Stimulated activated CD8-positive, alpha-beta memory T cell treated with anti-CD3 and anti-CD28 coated beads, Interleukin-4, amount 100 ng/mL, for 24 hours (primary cell): ENCODE data around the gene ZBTB7C.

Experiments used
- DNase-seq: peaks from one replicate; pipeline ENCODE4 v3.0.0-alpha.2; 2020; ENCODE audit warnings: low read depth

Gene ZBTB7C

GRCh38 chr18:48254077-48254602 lies 155.0 kb downstream of the ZBTB7C start:
- no peak for DNase-seq

GRCh38 chr18:48252525-48252924 lies 156.7 kb downstream of the ZBTB7C start:
- no peak for DNase-seq

GRCh38 chr18:48250918-48251317 lies 158.3 kb downstream of the ZBTB7C start:
- DNase-seq = no peak

- no peak for DNase-seq
These were observed 158.7 kb downstream of the ZBTB7C start for GRCh38 chr18:48250362-48250907.

- no peak for DNase-seq
These were observed 159.3 kb downstream of the ZBTB7C start for GRCh38 chr18:48249854-48250253.

GRCh38 chr18:48244530-48244929 lies 164.7 kb downstream of the ZBTB7C start:
- DNase-seq = no peak

- no peak for DNase-seq
These were observed 170.5 kb downstream of the ZBTB7C start for GRCh38 chr18:48238636-48239035.

GRCh38 chr18:48238206-48238605 lies 171.0 kb downstream of the ZBTB7C start:
- DNase-seq = no peak

GRCh38 chr18:48236822-48237221 lies 172.4 kb downstream of the ZBTB7C start:
- no peak for DNase-seq

- DNase-seq = no peak
These were observed 178.6 kb downstream of the ZBTB7C start for GRCh38 chr18:48230467-48231113.

- no peak for DNase-seq
These were observed 179.6 kb downstream of the ZBTB7C start for GRCh38 chr18:48229552-48229981.

GRCh38 chr18:48228841-48229240 lies 180.3 kb downstream of the ZBTB7C start:
- no peak for DNase-seq

- no peak for DNase-seq
These were observed 180.9 kb downstream of the ZBTB7C start for GRCh38 chr18:48228301-48228715.

GRCh38 chr18:48227206-48227605 lies 182.0 kb downstream of the ZBTB7C start:
- no peak for DNase-seq

GRCh38 chr18:48226401-48226800 lies 182.8 kb downstream of the ZBTB7C start:
- DNase-seq = no peak

- DNase-seq = no peak
These were observed 187.1 kb downstream of the ZBTB7C start for GRCh38 chr18:48222118-48222517.

GRCh38 chr18:48219810-48220499 lies 189.2 kb downstream of the ZBTB7C start:
- DNase-seq = no peak

- no peak for DNase-seq
These were observed 190.0 kb downstream of the ZBTB7C start for GRCh38 chr18:48219037-48219809.

- no peak for DNase-seq
These were observed 190.7 kb downstream of the ZBTB7C start for GRCh38 chr18:48218285-48219022.

- DNase-seq = no peak
These were observed 191.6 kb downstream of the ZBTB7C start for GRCh38 chr18:48217258-48218250.
